H1 (cell line): ENCODE measurements around the gene GRIA3. TPM values are rescaled to one million over a fixed set of nuclear protein-coding genes. Genes with fewer than 3 reads are reported as not detected.

ENCODE experiments used
- CHD2 ChIP-seq: IDR thresholded peaks from 2 replicates; pipeline ENCODE4 v1.6.1; 2012; ENCODE audit warnings: low read length, improper control_type of control experiment
- FOSL1 ChIP-seq: IDR thresholded peaks from 2 replicates; pipeline ENCODE4 v1.6.1; 2011; ENCODE audit warnings: mild to moderate bottlenecking, low read depth, low read length, moderate library complexity; ENCODE audit not compliant: insufficient read depth
- KDM4A ChIP-seq: IDR thresholded peaks from one replicate; pipeline ENCODE4 v1.7.1; 2012; ENCODE audit warnings: low read depth, mild to moderate bottlenecking, moderate library complexity, low read length, inconsistent platforms; ENCODE audit not compliant: severe bottlenecking
- polyA plus RNA-seq, 7 experiments: library from polyadenylated mRNA; depleted of rRNA in 3 of 7; stranded (reverse) in 5 of 7; unstranded in 2 of 7; fragments of >200 nt in 5 of 7; fragments of 200-250 nt in 2 of 7; gene quantifications; 1 replicate in 5 of 7; 2 replicates in 1 of 7; 4 replicates in 1 of 7; pipeline versions ENCODE4 v1.2.1 to v1.2.3, GENCODE V29; 2011 to 2013; ENCODE audit warnings: missing spikeins in 2 of 7, mixed read lengths in 2 of 7
- total RNA-seq: library from RNA; stranded (reverse); fragmentation: NEBNext Ultra II Directional; extraction: Animal tissue kit (Norgen Biotek cat#: 25700); gene quantifications from 2 replicates; pipeline ENCODE4 v1.2.1, GENCODE V29; 2021
- TF ChIP-seq, protein P1 (sequence below): fragments of 300-600 bp; sonication (generic); IDR thresholded peaks from 2 replicates; pipeline ENCODE4 v1.7.1; 2012; ENCODE audit warnings: low read length, moderate library complexity, mild to moderate bottlenecking, inconsistent platforms; ENCODE audit not compliant: insufficient replicate concordance

GRIA3 gene
- total and polyA plus RNA-seq, 2 of the 8 experiments (the other 6 are each of a cell fraction or from before 2014, with no cell fraction given) = 2.6 to 3.0 TPM

GRCh38 chrX:123425904-123426303, 241.8 kb downstream of the GRIA3 start (continued):
- TF ChIP-seq, protein P1, sequence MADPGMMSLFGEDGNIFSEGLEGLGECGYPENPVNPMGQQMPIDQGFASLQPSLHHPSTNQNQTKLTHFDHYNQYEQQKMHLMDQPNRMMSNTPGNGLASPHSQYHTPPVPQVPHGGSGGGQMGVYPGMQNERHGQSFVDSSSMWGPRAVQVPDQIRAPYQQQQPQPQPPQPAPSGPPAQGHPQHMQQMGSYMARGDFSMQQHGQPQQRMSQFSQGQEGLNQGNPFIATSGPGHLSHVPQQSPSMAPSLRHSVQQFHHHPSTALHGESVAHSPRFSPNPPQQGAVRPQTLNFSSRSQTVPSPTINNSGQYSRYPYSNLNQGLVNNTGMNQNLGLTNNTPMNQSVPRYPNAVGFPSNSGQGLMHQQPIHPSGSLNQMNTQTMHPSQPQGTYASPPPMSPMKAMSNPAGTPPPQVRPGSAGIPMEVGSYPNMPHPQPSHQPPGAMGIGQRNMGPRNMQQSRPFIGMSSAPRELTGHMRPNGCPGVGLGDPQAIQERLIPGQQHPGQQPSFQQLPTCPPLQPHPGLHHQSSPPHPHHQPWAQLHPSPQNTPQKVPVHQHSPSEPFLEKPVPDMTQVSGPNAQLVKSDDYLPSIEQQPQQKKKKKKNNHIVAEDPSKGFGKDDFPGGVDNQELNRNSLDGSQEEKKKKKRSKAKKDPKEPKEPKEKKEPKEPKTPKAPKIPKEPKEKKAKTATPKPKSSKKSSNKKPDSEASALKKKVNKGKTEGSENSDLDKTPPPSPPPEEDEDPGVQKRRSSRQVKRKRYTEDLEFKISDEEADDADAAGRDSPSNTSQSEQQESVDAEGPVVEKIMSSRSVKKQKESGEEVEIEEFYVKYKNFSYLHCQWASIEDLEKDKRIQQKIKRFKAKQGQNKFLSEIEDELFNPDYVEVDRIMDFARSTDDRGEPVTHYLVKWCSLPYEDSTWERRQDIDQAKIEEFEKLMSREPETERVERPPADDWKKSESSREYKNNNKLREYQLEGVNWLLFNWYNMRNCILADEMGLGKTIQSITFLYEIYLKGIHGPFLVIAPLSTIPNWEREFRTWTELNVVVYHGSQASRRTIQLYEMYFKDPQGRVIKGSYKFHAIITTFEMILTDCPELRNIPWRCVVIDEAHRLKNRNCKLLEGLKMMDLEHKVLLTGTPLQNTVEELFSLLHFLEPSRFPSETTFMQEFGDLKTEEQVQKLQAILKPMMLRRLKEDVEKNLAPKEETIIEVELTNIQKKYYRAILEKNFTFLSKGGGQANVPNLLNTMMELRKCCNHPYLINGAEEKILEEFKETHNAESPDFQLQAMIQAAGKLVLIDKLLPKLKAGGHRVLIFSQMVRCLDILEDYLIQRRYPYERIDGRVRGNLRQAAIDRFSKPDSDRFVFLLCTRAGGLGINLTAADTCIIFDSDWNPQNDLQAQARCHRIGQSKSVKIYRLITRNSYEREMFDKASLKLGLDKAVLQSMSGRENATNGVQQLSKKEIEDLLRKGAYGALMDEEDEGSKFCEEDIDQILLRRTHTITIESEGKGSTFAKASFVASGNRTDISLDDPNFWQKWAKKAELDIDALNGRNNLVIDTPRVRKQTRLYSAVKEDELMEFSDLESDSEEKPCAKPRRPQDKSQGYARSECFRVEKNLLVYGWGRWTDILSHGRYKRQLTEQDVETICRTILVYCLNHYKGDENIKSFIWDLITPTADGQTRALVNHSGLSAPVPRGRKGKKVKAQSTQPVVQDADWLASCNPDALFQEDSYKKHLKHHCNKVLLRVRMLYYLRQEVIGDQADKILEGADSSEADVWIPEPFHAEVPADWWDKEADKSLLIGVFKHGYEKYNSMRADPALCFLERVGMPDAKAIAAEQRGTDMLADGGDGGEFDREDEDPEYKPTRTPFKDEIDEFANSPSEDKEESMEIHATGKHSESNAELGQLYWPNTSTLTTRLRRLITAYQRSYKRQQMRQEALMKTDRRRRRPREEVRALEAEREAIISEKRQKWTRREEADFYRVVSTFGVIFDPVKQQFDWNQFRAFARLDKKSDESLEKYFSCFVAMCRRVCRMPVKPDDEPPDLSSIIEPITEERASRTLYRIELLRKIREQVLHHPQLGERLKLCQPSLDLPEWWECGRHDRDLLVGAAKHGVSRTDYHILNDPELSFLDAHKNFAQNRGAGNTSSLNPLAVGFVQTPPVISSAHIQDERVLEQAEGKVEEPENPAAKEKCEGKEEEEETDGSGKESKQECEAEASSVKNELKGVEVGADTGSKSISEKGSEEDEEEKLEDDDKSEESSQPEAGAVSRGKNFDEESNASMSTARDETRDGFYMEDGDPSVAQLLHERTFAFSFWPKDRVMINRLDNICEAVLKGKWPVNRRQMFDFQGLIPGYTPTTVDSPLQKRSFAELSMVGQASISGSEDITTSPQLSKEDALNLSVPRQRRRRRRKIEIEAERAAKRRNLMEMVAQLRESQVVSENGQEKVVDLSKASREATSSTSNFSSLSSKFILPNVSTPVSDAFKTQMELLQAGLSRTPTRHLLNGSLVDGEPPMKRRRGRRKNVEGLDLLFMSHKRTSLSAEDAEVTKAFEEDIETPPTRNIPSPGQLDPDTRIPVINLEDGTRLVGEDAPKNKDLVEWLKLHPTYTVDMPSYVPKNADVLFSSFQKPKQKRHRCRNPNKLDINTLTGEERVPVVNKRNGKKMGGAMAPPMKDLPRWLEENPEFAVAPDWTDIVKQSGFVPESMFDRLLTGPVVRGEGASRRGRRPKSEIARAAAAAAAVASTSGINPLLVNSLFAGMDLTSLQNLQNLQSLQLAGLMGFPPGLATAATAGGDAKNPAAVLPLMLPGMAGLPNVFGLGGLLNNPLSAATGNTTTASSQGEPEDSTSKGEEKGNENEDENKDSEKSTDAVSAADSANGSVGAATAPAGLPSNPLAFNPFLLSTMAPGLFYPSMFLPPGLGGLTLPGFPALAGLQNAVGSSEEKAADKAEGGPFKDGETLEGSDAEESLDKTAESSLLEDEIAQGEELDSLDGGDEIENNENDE = no peak
- TF ChIP-seq CHD2 (no peak), FOSL1 (no peak), KDM4A (no peak)
- TF ChIP-seq, all 59 proteins: peak for 0
